Measurements from ENCODE around the gene ZNF679. TPM values are rescaled to one million over a fixed set of nuclear protein-coding genes. Genes with fewer than 3 reads are reported as not detected.
"Not testable (repeated sequence)": the region's sequence is repeated elsewhere in the genome, so short reads cannot be mapped to it uniquely, and the experiment has no call there.

Gene ZNF679
- total RNA-seq, 1 donor from 2014 or later, result not detected

DNA sequence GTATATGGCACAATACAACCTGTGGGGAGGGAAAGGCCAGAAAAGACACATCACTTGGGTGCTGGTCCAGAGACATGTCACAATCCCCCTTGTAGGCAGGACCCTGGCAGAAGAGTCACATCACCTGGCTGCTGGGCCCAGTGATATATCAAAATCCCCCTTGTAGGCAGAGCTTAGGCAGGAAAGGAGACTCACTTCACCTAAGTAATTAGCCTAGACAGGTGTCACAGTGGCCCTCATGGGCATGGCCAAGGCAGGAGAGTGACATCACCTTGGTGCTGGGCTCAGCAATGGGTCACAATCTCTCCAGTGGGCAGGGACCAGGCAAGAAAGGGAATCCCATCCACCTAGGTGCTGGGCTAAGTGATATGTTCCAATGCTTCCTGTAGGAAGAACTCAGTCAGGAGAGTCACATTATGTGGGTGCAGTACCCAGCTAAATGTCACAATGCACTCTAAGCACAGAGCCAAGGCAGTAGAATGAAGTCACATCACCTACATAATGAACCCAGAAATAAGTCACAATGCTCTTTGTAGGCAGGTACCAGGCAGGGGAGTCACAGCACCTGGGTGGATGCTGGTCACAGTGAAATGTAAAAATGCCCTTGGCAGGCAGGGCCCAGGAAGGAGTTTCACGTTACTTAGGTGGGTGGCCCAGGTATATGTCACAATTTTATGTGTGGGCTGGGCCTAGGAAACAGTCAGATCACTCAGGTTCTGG lies 66.6 kb downstream of the ZNF679 start:
- Mint-ChIP-seq H3K27me3 (ENCODE audit: unreplicated experiment) (peaks cover 6% of the 10 kb centered on the region), H3K27ac (ENCODE audit: unreplicated experiment) (no peak overlapping the region), H3K4me1 (ENCODE audit: unreplicated experiment) (no peaks in the 10 kb centered on the region), H3K4me3 (ENCODE audit: unreplicated experiment) (no peak overlapping the region), H3K9me3 (ENCODE audit: unreplicated experiment) (peaks cover 27% of the 10 kb centered on the region), H3K36me3 (ENCODE audit: low read depth, unreplicated experiment) (peaks cover 17% of the 10 kb centered on the region)
- no peak for DNase-seq (ENCODE audit: low spot score)
- no peak for TF ChIP-seq CTCF (IDR thresholded peaks at IDR 0.05; ENCODE audit: unreplicated experiment)

- H3K9me3 Mint-ChIP-seq (ENCODE audit: unreplicated experiment), result peaks cover 36% of the 10 kb centered on the region
- not testable (repeated sequence) for DNase-seq (ENCODE audit: low spot score)
- H3K36me3 Mint-ChIP-seq (ENCODE audit: low read depth, unreplicated experiment), result peaks cover 18% of the 10 kb centered on the region
Observed at GRCh38 chr7:64297418-64297817, 69.1 kb downstream of the ZNF679 start.

DNA sequence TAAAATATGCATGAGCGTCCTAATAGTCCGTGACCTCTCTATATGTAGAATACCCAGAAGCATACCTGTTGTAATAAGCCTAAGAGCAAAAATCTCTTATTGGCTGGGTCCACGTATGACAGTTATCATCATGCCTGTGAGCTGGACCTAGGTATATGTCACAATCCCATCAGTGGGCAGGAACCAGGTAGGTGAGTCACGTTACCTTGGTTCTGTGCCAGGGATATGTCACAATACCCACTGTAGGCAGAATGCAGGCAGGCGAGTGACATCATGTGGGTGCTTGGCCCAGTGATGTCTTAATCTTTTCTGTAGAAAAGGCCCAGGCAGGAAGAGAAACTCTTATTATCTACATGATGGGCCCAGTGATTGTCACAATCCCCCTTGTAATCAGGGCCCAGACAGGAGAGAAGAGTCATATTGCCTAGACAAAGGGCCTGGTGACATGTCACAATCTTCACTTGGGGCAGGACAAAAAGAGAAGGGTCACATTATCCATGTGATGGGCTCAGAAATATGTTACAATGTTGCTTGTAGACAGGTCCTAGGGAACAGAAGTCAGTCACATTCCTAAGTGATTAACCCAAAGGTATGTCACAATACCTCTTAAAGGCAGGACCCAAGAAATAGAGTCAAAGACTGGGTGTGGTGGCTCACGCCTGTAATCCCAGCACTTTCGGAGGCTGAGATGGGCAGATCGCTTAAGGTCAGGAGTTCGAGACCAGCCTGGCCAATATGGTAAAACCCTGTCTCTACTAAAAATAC lies 72.5 kb downstream of the ZNF679 start:
- H3K4me1 Mint-ChIP-seq (ENCODE audit: unreplicated experiment), result no peaks in the 10 kb centered on the region
- peaks cover 37% of the 10 kb centered on the region for H3K9me3 Mint-ChIP-seq (ENCODE audit: unreplicated experiment)
- no peak for TF ChIP-seq CTCF (IDR thresholded peaks at IDR 0.05; ENCODE audit: unreplicated experiment)
- H3K27ac Mint-ChIP-seq (ENCODE audit: unreplicated experiment), result no peak overlapping the region
- no peak for DNase-seq (ENCODE audit: low spot score)
- H3K36me3 Mint-ChIP-seq (ENCODE audit: low read depth, unreplicated experiment), result peaks cover 14% of the 10 kb centered on the region
- H3K4me3 Mint-ChIP-seq (ENCODE audit: unreplicated experiment), result no peak overlapping the region
- peaks cover 1% of the 10 kb centered on the region for H3K27me3 Mint-ChIP-seq (ENCODE audit: unreplicated experiment)

More at GRCh38 chr7:64297418-64297817, 69.1 kb downstream of the ZNF679 start:
- H3K27me3 Mint-ChIP-seq (ENCODE audit: unreplicated experiment); H3K4me1 Mint-ChIP-seq (ENCODE audit: unreplicated experiment); H3K27ac Mint-ChIP-seq (ENCODE audit: unreplicated experiment); H3K4me3 Mint-ChIP-seq (ENCODE audit: unreplicated experiment): not testable (repeated sequence)

GRCh38 chr7:64307254-64308015 lies 79.2 kb downstream of the ZNF679 start:
- peak overlapping the region; percentile 61 for H3K27ac Mint-ChIP-seq (ENCODE audit: unreplicated experiment)
- peak overlapping the region; percentile 90 for H3K4me3 Mint-ChIP-seq (ENCODE audit: unreplicated experiment)
- H3K9me3 Mint-ChIP-seq (ENCODE audit: unreplicated experiment), result peaks cover 14% of the 10 kb centered on the region

More at GRCh38 chr7:64307254-64308015, 79.2 kb downstream of the ZNF679 start:
- TF ChIP-seq CTCF (IDR thresholded peaks at IDR 0.05; ENCODE audit: unreplicated experiment), result no peak
- Mint-ChIP-seq H3K27me3 (ENCODE audit: unreplicated experiment) (peaks cover 10% of the 10 kb centered on the region), H3K4me1 (ENCODE audit: unreplicated experiment) (no peaks in the 10 kb centered on the region), H3K36me3 (ENCODE audit: low read depth, unreplicated experiment) (peaks cover 6% of the 10 kb centered on the region)
- DNase-seq (ENCODE audit: low spot score), result peak; percentile 55
